Activated CD4-positive, alpha-beta T cell treated with anti-CD3 and anti-CD28 coated beads for 1 hour (primary cell): ENCODE data around the gene NTN3.

Experiments used
- DNase-seq: peaks from one replicate; pipeline ENCODE4 v3.0.0-alpha.2; 2020

NTN3 gene

GRCh38 chr16:2515180-2515851, 44.2 kb downstream of the NTN3 start:
- no peak for DNase-seq

- DNase-seq, result no peak
These were observed 45.5 kb downstream of the NTN3 start for GRCh38 chr16:2516391-2517240.

DNA sequence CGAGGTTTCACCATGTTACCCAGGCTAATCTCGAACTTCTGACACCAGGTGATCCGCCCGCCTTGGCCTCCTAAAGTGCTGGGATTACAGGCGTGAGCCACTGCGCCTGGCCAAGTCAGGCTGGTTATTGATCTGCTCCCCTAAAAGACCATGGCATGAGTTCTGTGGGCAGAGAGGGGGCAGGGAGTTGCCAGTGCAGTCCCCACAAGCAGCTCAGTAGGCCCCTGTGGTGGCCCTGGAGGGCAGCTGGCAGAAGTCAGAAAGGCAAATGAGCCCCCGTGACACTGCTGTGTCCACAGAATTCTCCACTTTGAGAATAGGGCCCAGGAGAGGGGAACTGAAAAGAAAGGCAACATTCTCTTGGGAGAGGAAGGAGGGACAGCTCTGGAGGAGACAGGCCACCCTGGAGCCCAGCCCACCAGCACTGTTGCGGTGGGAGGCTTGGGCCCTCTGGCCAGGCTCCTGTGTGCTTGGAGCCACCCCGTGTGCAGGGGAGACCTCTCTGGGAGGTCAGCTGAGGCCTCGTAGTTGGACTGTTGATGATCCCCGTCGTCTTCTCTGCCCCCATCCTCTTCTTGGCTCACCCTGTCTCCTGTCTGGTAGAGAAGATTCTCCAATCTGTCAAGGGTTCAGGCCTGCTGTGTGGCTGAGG, 47.0 kb downstream of the NTN3 start:
- no peak for DNase-seq

GRCh38 chr16:2518823-2519710, 48.0 kb downstream of the NTN3 start:
- DNase-seq, result no peak

DNA sequence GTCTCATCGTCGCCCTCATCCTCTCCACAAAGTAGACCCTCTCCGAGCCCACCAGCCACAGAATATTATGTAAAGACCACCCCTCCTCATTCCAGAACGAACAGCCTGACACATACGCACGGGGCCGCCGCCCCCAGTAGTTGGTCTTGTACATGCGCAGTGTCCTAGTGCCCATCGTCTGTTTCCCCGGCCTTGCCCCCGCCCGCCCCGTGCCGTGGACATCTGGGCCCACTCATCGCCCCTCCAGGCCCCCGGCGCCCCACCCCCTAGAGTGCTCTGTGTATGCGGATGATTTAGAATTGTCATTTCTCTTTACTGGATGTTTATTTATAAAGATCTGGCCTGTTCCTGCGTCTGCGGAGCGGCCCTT, 48.6 kb downstream of the NTN3 start:
- no peak for DNase-seq

DNA sequence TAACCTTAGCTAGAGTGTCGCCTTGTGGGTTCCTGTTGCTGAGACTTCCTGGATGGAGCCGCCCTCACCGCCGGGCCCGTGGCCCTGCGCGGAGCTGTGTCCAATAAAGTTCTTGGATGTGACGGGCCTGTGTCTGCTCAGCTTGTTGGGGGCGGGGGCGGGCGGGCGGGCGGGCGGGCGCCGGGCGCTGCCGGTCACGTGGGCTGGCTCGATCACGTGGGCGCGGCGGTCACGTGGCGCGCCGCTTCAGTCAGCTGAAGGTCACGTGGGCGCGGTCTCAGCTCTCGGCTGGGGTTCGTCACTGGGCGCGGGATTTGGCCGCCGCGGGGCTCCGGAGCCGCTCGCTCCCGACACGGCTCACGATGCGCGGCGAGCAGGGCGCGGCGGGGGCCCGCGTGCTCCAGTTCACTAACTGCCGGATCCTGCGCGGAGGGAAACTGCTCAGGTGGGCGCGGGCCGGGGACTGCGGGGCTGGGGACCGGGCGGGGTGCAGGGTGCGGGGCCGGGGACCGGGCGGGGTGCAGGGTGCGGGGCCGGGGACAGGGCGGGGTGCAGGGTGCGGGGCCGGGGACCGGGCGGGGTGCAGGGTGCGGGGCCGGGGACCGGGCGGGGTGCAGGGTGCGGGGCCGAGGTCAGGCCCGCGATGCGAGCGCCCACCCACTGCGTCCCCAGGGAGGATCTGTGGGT, 49.1 kb downstream of the NTN3 start, which contains the start of gene AMDHD2:
TSS of gene AMDHD2 (plus strand) at position 275 of the 687 bp plus-strand sequence. CDS start at position 363, 88 bp downstream.
- peak; percentile 82 for DNase-seq

DNA sequence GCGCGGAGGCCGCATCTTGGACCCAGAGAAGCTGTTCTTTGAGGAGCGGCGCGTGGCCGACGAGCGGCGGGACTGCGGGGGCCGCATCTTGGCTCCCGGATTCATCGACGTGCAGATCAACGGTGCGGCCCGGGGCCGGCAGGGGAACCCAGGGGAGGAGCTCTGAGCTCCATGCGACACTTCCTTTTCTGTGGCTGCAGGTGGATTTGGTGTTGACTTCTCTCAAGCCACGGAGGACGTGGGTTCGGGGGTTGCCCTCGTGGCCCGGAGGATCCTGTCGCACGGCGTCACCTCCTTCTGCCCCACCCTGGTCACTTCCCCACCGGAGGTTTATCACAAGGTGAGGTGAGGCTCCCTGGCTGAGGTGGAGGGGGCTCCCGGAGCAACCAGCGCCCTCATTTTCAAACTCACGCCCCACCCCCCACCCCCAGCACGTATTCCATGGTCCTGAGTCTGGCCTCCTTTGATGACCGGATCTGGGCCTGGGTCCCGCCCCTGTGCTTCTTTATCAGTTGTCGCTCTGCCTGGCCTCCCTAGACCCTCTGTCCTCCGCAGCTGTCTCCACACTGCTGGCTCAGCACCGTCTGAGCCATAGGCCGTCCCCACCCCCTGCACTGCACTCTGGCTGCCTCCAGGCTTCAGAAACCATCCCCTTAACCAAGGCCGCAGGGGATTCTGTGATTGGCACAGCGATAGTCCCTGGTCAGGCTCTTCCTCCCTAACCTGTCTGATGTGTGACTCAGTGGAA, 49.9 kb downstream of the NTN3 start:
- DNase-seq, result peak; percentile 33
